ENCODE results near the gene ITGB5. TPM values are rescaled to one million over a fixed set of nuclear protein-coding genes. Genes with fewer than 3 reads are reported as not detected.
A peak's percentile ranks its signal among the peaks of the same experiment; 100 is the strongest.

ITGB5 gene
- total RNA-seq, 6 donors from 2014 or later, result 81.5 to 145 (median 106) TPM

GRCh38 chr3:124923833-124924232 is 36.7 kb upstream of the ITGB5 start:
- Histone ChIP-seq H3K27ac (no peak overlapping the region), H3K9me3 (no peaks in the 10 kb centered on the region), H3K27me3 (no peaks in the 10 kb centered on the region), H3K4me1 (no peaks in the 10 kb centered on the region), H3K4me3 (no peak overlapping the region), H3K36me3 (no peaks in the 10 kb centered on the region)
- ATAC-seq (ENCODE audit: low FRiP score in 2 of 2) (no peak), DNase-seq (no peak)
- TF ChIP-seq CTCF (IDR thresholded peaks at IDR 0.05) (no peak), EP300 (IDR thresholded peaks at IDR 0.05) (no peak), POLR2A (IDR thresholded peaks at IDR 0.05) (no peak), POLR2AphosphoS5 (IDR thresholded peaks at IDR 0.05) (no peak)

- H3K9me3 ChIP-seq, result no peaks in the 10 kb centered on the region
- ATAC-seq (ENCODE audit: low FRiP score in 2 of 2) (no peak), DNase-seq (no peak)
- no peaks in the 10 kb centered on the region for H3K4me1 ChIP-seq
- H3K27ac ChIP-seq, result no peak overlapping the region
- 92 to 94% methylated on average over 5 of the region's 5 CpGs for WGBS, 2 donors
- no peak for TF ChIP-seq EP300 (IDR thresholded peaks at IDR 0.05)
- no peak for TF ChIP-seq POLR2AphosphoS5 (IDR thresholded peaks at IDR 0.05)
- no peak for TF ChIP-seq POLR2A (IDR thresholded peaks at IDR 0.05)
- TF ChIP-seq CTCF (IDR thresholded peaks at IDR 0.05), result no peak
- no peaks in the 10 kb centered on the region for H3K27me3 ChIP-seq
- no peaks in the 10 kb centered on the region for H3K36me3 ChIP-seq
- H3K4me3 ChIP-seq, result no peak overlapping the region
These were observed 33.6 kb upstream of the ITGB5 start for GRCh38 chr3:124920718-124921117.

GRCh38 chr3:124919756-124920155 is 32.6 kb upstream of the ITGB5 start:
- TF ChIP-seq POLR2AphosphoS5 (IDR thresholded peaks at IDR 0.05), result no peak
- no peak for TF ChIP-seq EP300 (IDR thresholded peaks at IDR 0.05)
- no peak for TF ChIP-seq POLR2A (IDR thresholded peaks at IDR 0.05)
- no peak for TF ChIP-seq CTCF (IDR thresholded peaks at IDR 0.05)
- 57 to 66% methylated on average over 1 to 2 of the region's 2 CpGs for WGBS, 2 donors
- Histone ChIP-seq H3K36me3 (no peaks in the 10 kb centered on the region), H3K27ac (no peak overlapping the region), H3K9me3 (no peaks in the 10 kb centered on the region), H3K4me1 (no peaks in the 10 kb centered on the region), H3K27me3 (no peaks in the 10 kb centered on the region), H3K4me3 (no peak overlapping the region)
- ATAC-seq (ENCODE audit: low FRiP score in 2 of 2) (no peak), DNase-seq (no peak)

- H3K4me1 ChIP-seq, result no peaks in the 10 kb centered on the region
- 96 to 97% methylated on average over 2 of the region's 2 CpGs for WGBS, 2 donors
- no peak overlapping the region for H3K27ac ChIP-seq
- DNase-seq (no peak), ATAC-seq (ENCODE audit: low FRiP score in 2 of 2) (no peak)
- no peaks in the 10 kb centered on the region for H3K9me3 ChIP-seq
- no peak overlapping the region for H3K4me3 ChIP-seq
- H3K36me3 ChIP-seq, result no peaks in the 10 kb centered on the region
- no peak for TF ChIP-seq CTCF (IDR thresholded peaks at IDR 0.05)
- no peak for TF ChIP-seq POLR2AphosphoS5 (IDR thresholded peaks at IDR 0.05)
- no peak for TF ChIP-seq EP300 (IDR thresholded peaks at IDR 0.05)
- TF ChIP-seq POLR2A (IDR thresholded peaks at IDR 0.05), result no peak
- H3K27me3 ChIP-seq, result no peaks in the 10 kb centered on the region
These were observed 31.4 kb upstream of the ITGB5 start for GRCh38 chr3:124918524-124918923.

GRCh38 chr3:124916837-124917409 is 29.8 kb upstream of the ITGB5 start:
- TF ChIP-seq POLR2A (IDR thresholded peaks at IDR 0.05) (no peak), EP300 (IDR thresholded peaks at IDR 0.05) (no peak)
- DNase-seq, result no peak
- Histone ChIP-seq H3K27ac (no peak overlapping the region), H3K4me3 (no peak overlapping the region), H3K4me1 (no peaks in the 10 kb centered on the region), H3K36me3 (no peaks in the 10 kb centered on the region), H3K27me3 (no peaks in the 10 kb centered on the region), H3K9me3 (no peaks in the 10 kb centered on the region)
- peak in 1 of 2 donors; percentile 59 for ATAC-seq (ENCODE audit: low FRiP score in 2 of 2)
- 58 to 63% methylated on average over 8 of the region's 8 CpGs for WGBS, 2 donors

Measured in upper lobe of left lung (tissue), 6 donors.